DMS114 treated with DMSO at 0.1 percent for 48 hours (cell line): ENCODE measurements around the gene SEC24C.
A peak's percentile ranks its signal among the peaks of the same experiment; 100 is the strongest.
"Not testable (repeated sequence)": the region's sequence is repeated elsewhere in the genome, so short reads cannot be mapped to it uniquely, and the experiment has no call there.

Source experiments
- DNase-seq: peaks from one replicate; lab custom pipeline; 2025; ENCODE audit not compliant: unreplicated experiment; lab: John Stamatoyannopoulos, UW

Gene SEC24C, protein sequence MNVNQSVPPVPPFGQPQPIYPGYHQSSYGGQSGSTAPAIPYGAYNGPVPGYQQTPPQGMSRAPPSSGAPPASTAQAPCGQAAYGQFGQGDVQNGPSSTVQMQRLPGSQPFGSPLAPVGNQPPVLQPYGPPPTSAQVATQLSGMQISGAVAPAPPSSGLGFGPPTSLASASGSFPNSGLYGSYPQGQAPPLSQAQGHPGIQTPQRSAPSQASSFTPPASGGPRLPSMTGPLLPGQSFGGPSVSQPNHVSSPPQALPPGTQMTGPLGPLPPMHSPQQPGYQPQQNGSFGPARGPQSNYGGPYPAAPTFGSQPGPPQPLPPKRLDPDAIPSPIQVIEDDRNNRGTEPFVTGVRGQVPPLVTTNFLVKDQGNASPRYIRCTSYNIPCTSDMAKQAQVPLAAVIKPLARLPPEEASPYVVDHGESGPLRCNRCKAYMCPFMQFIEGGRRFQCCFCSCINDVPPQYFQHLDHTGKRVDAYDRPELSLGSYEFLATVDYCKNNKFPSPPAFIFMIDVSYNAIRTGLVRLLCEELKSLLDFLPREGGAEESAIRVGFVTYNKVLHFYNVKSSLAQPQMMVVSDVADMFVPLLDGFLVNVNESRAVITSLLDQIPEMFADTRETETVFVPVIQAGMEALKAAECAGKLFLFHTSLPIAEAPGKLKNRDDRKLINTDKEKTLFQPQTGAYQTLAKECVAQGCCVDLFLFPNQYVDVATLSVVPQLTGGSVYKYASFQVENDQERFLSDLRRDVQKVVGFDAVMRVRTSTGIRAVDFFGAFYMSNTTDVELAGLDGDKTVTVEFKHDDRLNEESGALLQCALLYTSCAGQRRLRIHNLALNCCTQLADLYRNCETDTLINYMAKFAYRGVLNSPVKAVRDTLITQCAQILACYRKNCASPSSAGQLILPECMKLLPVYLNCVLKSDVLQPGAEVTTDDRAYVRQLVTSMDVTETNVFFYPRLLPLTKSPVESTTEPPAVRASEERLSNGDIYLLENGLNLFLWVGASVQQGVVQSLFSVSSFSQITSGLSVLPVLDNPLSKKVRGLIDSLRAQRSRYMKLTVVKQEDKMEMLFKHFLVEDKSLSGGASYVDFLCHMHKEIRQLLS

DNA sequence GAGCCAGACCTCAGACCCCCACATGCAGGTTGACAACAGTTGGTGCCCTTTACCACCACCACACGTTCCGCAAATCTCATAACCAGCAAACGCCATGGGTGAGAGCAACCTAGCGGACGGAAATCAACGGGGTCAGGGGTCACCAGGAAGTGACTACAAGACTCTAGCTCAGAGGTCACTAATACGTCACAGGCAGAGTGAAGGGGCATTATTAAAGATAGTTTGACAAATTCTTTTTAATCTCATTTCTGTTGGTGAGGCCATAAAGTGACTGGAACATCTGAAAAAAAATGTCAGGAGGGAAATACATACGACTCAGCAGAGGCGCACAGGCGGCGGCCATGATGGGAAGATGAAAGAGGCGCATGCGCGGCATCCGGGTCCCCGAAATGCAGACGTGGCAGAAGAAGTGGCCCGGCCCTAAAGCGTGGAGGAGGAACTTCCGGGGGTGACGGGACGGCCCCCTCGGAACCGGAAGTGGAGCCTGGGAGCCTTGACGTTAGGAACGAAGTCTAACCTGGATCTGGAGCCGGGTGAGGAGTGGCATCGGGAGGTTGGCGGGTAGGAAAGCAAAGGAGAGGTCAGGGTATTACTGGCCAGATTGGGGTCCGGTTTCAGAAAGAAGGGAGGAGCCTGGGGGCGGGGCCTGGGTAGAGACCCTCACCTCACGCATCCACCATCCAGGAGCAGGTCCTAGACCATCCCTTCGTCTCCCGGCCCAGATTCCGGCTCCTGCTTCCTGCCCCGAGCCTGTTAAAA, at the start of gene SEC24C:
Gene SEC24C, plus strand, starts transcription at position 468 of the 759 bp plus-strand sequence. CDS start 2,461 bp downstream, outside the sequence.
- peak; percentile 98 for DNase-seq

DNA sequence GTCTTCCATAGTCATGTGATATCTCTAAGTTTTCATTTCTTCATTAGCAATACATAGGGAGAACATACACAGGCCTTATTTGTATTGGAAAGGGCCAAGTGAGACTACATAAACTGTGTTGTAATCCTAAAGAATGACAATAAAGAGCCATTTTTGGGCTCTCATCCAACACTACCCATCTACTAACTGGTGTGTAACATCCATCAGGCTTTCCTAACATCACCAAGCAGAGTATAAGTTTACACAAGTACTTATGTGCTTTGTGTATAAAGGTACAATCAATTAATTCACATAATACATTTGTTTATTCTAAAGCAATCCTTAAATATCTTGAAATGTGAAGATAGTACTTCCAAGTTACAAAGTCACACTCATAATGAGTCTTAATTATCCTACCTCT, 48.9 kb upstream of the SEC24C start:
- DNase-seq = not testable (repeated sequence)

DNA sequence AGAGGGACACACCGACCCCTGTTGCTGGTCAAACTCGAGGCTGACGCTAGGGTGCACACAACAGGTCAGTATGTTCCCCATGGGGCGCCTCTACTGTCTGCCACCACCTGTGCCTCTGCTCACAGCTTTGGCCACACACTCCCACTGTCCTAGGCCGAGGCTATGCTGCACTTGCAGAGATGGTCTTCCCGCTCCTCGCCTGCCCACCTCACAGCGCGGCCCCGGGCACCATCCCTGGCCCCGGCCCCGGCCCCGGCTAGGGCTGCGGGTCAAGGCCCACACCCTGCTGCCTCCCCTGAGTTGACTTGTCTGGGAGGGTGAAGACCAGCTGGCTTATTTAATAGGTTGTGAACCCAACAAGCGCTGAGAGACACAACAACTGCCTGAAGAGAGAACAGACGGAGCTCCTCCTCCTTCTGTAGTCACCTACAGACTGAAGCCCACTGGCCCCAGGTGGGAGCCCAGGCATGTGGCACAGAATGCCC, 46.5 kb upstream of the SEC24C start, which contains the start of gene AGAP5:
Gene AGAP5, minus strand, starts transcription at position 435 of the 485 bp plus-strand sequence. Its CDS starts 354 bp downstream, at position 81.
- DNase-seq = not testable (repeated sequence)

DNA sequence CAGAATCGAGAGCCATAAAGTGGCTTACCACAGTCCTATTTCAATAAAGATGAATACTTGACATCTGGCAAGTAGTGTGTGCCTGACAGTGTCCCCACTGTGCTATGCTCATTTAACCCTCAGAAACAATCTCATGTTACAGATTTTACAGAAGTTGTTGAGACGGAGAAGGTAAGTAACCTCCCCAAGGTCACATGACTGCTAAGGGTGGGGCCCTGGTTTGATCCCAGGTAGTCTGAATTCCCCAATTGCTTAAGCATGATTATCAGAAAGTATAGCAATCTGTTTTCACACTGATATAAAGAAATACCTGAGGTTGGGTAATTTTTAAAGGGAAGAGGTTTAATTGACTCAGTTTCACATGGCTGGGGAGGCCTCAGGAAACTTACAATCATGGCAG, 45.4 kb upstream of the SEC24C start:
- DNase-seq = not testable (repeated sequence)

DNA sequence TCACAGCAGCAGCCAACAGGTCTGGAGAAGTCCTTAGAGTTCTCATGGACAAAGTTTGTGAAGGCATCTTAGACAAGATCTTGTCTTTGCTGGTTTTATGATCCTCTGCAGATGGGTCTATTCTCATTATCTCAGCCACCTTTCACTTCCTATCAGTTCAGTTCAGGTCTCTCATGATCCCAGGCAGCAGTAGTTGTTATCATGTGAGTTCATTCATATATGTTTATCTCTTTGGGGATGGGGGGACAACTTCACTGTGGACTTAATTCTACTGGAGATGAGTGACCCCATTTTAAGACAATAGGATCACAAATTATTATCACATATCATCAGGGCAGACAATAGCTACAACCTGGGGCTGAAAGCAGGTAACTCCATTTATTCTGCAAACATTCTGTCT, 40.2 kb upstream of the SEC24C start:
- not testable (repeated sequence) for DNase-seq

DNA sequence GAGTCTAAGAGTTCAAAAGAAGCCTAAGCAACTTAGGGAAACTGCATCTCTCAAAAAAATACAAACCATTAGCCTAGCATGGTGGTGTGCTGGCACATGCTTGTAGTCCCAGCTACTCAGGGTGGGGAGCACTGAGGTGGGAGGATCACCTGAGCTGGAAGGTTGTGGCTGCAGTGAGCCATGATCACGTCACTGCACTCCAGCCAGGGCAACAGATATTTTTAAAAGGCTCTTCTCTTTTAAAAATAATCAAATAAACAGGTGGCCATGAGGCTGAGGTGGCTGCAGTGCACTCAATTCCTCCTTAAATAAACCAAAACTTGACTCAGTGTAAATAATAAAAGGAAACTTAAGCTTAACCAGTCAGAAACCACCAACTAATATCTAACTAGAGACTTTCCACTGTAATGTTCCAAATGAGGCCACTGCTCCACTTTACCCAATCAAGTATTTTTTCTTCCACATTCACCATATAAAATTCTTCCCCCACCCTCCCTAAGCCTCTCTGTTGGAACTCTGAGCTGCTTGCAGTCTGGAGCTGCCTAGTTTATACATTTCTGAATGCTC, 38.6 kb upstream of the SEC24C start:
- DNase-seq = not testable (repeated sequence)

DNA sequence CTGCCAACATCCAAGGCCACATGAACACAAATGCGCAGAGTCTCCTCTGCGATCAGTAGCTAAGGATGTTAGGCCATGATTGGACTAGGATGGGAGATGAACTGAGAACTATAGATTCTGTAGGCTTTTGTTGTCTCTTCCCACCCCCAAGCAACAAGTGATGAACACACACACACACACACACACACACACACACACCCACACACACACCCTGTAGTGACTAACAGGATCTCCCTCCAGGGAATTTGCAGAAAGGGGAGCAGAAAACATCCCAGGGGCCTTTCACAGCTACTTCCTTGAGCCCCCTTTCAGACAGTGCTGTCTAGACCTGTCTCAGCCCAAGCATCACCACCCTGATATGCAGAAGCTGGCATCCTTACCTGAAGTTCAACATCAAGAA, 37.7 kb upstream of the SEC24C start:
- DNase-seq = not testable (repeated sequence)

DNA sequence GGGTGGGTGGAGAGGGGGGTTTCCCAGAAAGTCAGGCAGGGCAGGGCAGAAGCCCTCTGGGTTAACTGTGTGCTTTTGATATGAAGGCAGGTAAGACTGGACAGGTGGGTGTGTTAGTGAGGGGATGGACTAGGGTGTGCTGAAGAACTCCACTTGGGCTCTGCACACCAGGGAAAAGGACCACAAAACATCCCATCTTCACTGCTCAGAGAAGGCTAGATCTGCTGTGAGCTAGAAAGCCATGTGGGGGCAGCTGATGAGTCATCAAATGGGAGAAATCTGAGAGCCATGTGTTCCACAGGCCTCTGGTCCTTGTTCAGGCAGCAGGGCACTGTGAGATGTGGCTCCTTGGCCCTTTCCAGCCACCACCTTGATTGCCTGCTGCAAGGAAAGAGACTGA, 36.5 kb upstream of the SEC24C start:
- not testable (repeated sequence) for DNase-seq

DNA sequence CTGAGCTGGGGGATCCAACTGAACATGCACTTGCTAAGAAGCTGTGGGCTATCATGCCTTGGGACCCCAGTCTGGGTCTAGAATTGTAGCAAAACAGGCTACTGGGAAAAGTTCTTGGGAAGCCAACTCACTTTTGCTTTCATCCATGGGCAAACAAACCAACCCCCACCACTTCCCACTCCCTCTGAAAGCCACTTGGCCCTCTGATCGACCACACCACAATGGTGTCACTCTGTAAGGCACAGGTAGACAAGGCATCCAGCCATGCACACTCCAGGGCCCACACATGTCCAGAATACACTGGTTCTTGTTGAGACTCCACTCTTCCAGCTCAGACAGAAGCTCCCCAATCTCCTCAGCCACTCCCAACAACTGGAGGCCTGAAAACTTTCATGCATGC, 36.0 kb upstream of the SEC24C start:
- not testable (repeated sequence) for DNase-seq

DNA sequence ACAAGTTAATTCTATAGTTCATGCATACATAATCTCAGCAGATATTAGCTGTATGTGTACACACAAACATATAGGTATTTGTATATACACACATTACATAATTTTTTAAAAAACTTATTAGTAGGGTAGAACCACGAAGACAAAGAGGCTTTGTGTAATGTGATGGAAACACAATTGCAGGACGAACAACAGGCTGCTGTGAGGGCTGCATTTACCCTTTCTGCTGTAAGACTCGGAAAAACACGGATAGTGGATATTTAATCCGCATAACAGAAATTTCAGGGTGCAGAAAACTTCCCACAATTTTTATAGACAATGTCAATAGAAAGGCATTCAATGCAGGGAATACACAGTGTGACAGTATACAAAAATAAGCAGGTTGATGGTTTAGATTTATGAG, 32.5 kb upstream of the SEC24C start:
- not testable (repeated sequence) for DNase-seq

DNA sequence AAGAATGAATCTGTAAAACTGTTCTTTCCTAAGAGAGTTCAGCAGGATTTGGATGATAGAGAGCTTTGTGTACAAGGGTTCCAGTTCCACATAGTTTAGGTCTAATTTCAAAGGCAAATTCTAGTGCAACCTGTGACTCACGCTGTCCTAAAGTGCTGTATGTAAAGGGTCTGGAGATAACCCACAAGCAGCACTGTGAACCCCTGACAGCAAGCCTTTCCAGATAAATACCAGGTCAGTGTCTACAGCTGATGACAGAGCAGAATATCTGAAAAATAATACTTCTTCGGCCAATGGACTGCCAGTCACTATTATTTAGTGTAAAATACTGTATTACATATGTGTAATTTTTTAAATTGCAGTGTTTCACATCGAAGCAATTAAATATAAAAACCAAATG, 30.3 kb upstream of the SEC24C start:
- not testable (repeated sequence) for DNase-seq

DNA sequence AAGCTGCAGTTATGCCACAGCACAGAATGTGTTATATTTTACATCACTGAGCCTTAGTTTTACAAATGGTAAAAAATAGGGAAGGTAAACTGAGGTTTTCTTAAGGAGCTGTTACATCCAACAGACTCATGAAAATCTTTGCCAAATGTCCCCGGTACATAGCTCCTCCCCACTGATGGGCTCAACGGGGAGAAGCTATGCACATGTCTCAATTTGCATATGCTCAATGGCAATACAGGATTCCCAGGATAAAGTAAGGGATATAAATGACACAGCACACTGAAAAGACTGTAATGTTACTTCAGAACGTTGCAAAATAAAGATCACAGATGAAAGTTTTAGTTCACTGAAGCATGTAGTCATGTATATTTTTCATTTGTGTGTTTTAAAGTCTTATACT, 29.7 kb upstream of the SEC24C start:
- not testable (repeated sequence) for DNase-seq

DNA sequence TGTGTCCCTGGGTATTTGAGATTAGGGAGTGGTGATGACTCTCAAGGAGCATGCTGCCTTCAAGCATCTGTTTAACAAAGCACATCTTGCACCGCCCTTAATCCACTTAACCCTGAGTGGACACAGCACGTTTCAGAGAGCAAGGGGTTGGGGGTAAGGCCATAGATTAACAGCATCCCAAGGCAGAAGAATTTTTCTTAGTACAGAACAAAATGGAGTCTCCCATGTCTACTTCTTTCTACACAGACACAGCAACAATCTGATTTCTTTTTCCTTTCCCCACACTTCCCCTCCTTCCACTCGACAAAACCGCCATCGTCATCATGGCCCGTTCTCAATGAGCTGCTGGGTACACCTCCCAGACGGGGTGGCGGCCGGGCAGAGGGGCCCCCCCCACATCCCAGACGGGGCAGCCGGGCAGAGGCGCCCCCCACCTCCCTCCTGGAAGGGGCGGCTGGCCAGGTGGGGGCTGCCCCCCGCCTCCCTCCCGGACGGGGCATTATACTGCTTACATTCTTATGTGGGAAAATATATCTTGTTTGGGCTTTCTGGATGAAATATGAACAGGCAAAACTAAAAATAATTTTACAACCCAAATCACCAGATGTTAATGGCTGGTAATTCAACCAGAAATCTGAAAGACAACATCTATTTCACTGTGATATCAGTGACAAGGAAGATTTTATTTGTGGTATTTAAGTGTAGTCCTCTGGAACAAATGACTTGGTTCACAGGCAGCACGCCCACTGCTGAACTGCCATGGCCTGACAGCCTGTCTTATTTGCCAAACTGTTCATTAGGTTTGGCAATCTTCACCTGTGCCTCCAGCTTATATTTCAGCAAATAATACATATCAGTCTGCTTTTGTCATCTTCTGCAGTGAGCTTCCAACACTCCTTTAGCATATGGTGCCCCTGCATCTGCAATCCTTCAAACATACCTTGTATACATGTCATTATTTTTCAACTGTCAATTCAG, 28.7 kb upstream of the SEC24C start:
- not testable (repeated sequence) for DNase-seq

DNA sequence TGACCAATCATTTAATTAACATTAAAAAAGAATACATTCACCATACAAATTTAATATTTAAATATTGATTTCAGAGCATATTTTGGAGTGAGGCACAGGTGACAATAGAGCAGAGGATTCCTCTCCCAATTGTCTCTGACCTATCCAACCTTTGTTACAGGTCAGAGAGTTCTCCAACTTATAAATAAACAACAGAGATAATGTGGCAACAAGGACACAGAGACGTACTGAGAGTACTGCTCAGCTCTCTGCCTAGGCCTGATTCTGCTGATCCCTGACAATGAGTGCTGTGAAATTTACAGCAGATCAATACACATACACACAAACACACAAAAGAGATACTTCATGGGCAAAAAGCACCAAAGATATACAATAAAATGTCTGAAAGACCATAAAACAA, 27.9 kb upstream of the SEC24C start:
- DNase-seq = no peak

DNA sequence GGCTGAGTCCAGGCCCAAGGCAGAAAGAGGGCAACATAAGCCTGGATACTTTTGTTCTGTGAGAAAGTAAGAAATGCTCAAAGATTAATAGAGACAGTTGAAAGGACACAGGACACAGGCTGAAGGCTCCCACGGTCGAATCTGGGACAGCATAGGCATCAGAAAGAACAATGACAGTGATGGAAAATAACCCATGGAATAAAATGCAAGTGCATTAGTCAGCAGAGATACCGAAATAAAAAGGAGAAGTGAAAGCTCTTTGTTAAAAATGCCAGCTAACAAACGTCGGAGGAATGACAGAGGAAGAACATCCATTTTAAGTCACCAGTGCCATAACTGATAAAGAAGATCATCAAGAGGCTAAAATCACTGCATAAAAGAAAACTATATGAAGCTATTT, 26.6 kb upstream of the SEC24C start:
- no peak for DNase-seq

DNA sequence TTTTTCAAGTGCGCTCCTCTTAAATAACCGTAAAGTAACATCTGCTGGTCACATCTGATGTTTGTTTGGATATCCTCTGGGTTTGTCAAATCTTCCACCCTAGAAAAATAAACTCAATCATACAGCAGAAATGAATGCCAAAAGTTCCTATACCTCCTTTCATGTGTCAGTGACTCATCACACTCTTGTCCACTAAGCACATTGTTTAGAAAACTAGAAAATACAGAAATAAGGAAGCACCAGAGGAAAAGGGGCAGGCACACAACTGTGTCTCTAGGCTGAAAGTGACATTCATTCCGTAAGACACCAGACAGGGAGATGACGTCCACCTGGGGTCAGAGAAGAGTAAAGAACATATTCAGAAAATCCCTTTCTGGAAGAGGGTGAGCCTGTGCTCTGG, 23.6 kb upstream of the SEC24C start:
- DNase-seq = not testable (repeated sequence)

DNA sequence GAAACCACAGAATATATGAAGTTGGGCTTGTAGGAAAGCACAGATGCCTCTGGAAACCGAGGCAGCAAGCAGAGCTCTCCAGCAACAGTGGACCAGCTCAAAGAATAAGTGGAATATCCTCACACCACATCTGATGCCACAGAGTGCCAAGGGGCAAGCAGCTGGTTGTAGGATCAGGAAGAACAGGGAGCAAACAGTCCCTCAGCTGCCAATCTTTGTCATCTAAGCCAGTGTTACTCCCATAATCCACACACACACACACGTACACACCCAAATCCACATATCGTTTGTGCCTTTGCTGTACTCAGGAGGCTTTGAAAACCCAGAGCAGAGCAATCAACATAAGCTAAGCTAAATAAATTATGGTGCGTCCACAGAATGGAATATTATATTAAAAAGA, 20.7 kb upstream of the SEC24C start:
- DNase-seq = no peak

DNA sequence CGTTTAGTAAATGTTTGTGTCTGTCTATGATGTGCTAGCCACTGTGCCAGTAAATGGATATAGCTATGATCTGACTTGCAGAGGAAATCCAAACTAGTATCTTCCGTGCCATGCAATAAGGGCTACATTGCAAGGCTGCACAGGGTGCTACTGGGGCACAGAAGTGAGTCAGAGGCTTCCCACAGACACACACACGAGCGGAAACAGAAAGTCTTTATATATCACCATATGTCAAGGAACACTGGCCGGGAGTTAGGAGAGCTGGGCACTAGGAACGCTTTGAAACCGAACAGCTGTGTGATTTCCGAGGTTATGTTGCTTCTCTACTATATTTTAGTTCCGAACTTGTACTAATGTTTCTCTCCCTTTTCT, 14.4 kb upstream of the SEC24C start:
- not testable (repeated sequence) for DNase-seq
